ENCODE data around the gene NR4A1. TPM values are rescaled to one million over a fixed set of nuclear protein-coding genes. Genes with fewer than 3 reads are reported as not detected.
A peak's percentile ranks its signal among the peaks of the same experiment; 100 is the strongest.

The NR4A1 gene
- polyA plus RNA-seq, 1 donor (not counting 4 experiments of a cell fraction or from before 2014, with no cell fraction given), result 3.9 TPM

DNA sequence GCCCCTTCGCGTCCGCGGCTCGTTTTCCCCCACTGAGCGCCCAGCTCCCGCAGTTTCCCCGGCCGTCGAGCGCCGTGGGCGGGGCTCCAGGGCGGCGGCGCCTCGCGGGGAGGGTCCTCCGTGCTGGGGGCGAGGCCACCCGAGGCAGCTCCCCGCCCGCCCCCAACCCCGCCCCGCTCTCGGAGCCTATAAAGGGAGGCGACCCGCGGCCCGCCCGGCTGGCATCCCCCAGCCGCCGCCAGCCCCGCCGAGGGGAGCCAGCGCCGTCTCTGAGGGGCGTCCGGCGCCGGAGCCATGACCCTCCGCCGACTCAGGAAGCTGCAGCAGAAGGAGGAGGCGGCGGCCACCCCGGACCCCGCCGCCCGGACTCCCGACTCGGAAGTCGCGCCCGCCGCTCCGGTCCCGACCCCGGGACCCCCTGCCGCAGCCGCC lies 44.5 kb upstream of the NR4A1 start, which contains the start of gene TAMALIN:
TSS of gene TAMALIN (plus strand) at position 221 of the 432 bp plus-strand sequence. CDS start at position 295, 74 bp downstream.
- Histone ChIP-seq H3K36me3 (ENCODE audit: control insufficient read depth in 2 of 2, extremely low read depth in 1 of 2, insufficient read depth in 2 of 2, low read length in 2 of 2) (no peaks in the 10 kb centered on the region), H3K9me1 (ENCODE audit: control insufficient read depth, extremely low read depth, insufficient read depth, low read length) (peaks cover 3% of the 10 kb centered on the region), H3K79me2 (ENCODE audit: control insufficient read depth, insufficient read depth, low read length) (no peaks in the 10 kb centered on the region), H3K27me3 (ENCODE audit: control insufficient read depth, extremely low read depth, insufficient read depth, low read length) (peaks cover 28% of the 10 kb centered on the region), H3K9ac (ENCODE audit: control insufficient read depth, extremely low read depth, insufficient read depth, low read length) (peak within 1 kb of the TSS; percentile 37), H2AFZ (ENCODE audit: control insufficient read depth, low read length) (peak within 1 kb of the TSS; percentile 19), H3K4me3 (ENCODE audit: control insufficient read depth in 2 of 3, extremely low read depth in 1 of 3, insufficient read depth in 2 of 3, low read depth in 1 of 3, low read length in 3 of 3) (peak within 1 kb of the TSS; percentile 20 to 34 (median 31)), H4K20me1 (ENCODE audit: control insufficient read depth, extremely low read depth, insufficient read depth, low read length) (peaks cover 7% of the 10 kb centered on the region), H3K4me1 (ENCODE audit: control insufficient read depth, extremely low read depth, insufficient read depth, low read length) (peaks cover 3% of the 10 kb centered on the region), H3K4me2 (ENCODE audit: control insufficient read depth, extremely low read depth, insufficient read depth, low read depth, low read length) (peak within 1 kb of the TSS; percentile 32), H3K27ac (ENCODE audit: control insufficient read depth, insufficient read depth, low read length) (no peak within 1 kb of the TSS), H3K9me3 (ENCODE audit: control insufficient read depth, low read depth, low read length) (no peaks in the 10 kb centered on the region)
- TF ChIP-seq CTCF (optimal IDR thresholded peaks at IDR 0.05 in 1 of 3, IDR thresholded peaks at IDR 0.05 in 1 of 3, conservative IDR thresholded peaks at IDR 0.05 in 1 of 3; ENCODE audit: extremely low read depth in 1 of 3, insufficient read depth in 2 of 3, low read length in 3 of 3) (no peak), EZH2 (IDR thresholded peaks at IDR 0.05; ENCODE audit: low read length) (no peak)
- FAIRE-seq (no peak), DNase-seq (ENCODE audit: low read depth, low spot score) (no peak)
- dilution Hi-C loops (cut with MboI; ENCODE audit: extremely low pct_ligation_motif_present, low sequenced_read_pairs), result no loop called here

DNA sequence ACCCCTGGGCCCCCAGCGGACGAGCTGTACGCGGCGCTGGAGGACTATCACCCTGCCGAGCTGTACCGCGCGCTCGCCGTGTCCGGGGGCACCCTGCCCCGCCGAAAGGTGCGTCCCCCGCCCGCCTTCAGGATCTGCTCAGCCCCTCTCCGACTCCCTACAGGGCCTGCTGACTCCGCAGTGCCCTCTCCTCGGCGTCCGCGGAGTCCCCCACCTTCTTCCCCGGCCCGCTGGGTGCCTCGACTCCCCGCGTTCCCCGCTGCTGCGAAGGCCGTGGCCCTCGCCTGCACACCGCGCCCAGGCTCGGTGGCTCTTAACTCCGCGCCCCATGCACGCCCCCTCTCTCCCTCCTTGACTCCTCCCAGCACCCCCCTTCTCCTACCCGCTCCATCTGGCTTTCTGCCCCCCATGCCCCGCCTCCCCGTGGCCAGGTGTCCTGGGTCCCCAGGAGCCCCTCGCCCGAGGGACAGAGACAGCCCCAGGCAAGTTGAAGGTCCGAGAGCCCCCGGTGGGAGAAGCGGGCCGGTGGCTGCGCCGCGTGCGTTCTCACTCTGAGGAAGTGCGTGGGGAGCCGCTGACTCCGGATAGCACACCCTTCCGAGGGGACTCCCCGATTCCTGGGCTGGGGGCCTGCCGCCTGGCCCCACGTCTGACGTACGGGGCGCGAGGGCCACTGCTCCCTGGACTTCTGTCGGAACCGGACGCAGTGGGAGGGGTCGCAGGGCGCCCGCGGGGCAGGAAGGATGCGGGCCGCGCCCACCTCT lies 43.9 kb upstream of the NR4A1 start:
- TF ChIP-seq EZH2 (IDR thresholded peaks at IDR 0.05; ENCODE audit: low read length), result peak; percentile 99
- TF ChIP-seq CTCF (optimal IDR thresholded peaks at IDR 0.05 in 1 of 3, IDR thresholded peaks at IDR 0.05 in 1 of 3, conservative IDR thresholded peaks at IDR 0.05 in 1 of 3; ENCODE audit: extremely low read depth in 1 of 3, insufficient read depth in 2 of 3, low read length in 3 of 3), result no peak
- Histone ChIP-seq H3K27ac (ENCODE audit: control insufficient read depth, insufficient read depth, low read length) (no peak overlapping the region), H3K4me1 (ENCODE audit: control insufficient read depth, extremely low read depth, insufficient read depth, low read length) (peaks cover 3% of the 10 kb centered on the region), H3K9me3 (ENCODE audit: control insufficient read depth, low read depth, low read length) (no peaks in the 10 kb centered on the region), H2AFZ (ENCODE audit: control insufficient read depth, low read length) (peak overlapping the region; percentile 19), H3K4me2 (ENCODE audit: control insufficient read depth, extremely low read depth, insufficient read depth, low read depth, low read length) (peak overlapping the region; percentile 31), H3K79me2 (ENCODE audit: control insufficient read depth, insufficient read depth, low read length) (no peaks in the 10 kb centered on the region), H4K20me1 (ENCODE audit: control insufficient read depth, extremely low read depth, insufficient read depth, low read length) (peaks cover 7% of the 10 kb centered on the region), H3K27me3 (ENCODE audit: control insufficient read depth, extremely low read depth, insufficient read depth, low read length) (peaks cover 28% of the 10 kb centered on the region), H3K4me3 (ENCODE audit: control insufficient read depth in 2 of 3, extremely low read depth in 1 of 3, insufficient read depth in 2 of 3, low read depth in 1 of 3, low read length in 3 of 3) (peak overlapping the region; percentile 20 to 34 (median 31)), H3K9ac (ENCODE audit: control insufficient read depth, extremely low read depth, insufficient read depth, low read length) (peak overlapping the region; percentile 37), H3K36me3 (ENCODE audit: control insufficient read depth in 2 of 2, extremely low read depth in 1 of 2, insufficient read depth in 2 of 2, low read length in 2 of 2) (no peaks in the 10 kb centered on the region), H3K9me1 (ENCODE audit: control insufficient read depth, extremely low read depth, insufficient read depth, low read length) (peaks cover 3% of the 10 kb centered on the region)
- DNase-seq (ENCODE audit: low read depth, low spot score) (no peak), FAIRE-seq (no peak)
- dilution Hi-C loops (cut with MboI; ENCODE audit: extremely low pct_ligation_motif_present, low sequenced_read_pairs), result no loop called here

All from keratinocyte (primary cell).